KBM-7 (cell line): ENCODE data around the gene NDUFS4.
A peak's percentile ranks its signal among the peaks of the same experiment; 100 is the strongest.
"Not testable (repeated sequence)": the region's sequence is repeated elsewhere in the genome, so short reads cannot be mapped to it uniquely, and the experiment has no call there.

Experiments
- DNase-seq: peaks from one replicate; pipeline ENCODE4 v3.0.0-alpha.2; 2015
- in situ Hi-C: fragments of 300-500 bp; cut with MboI; formaldehyde crosslinking; loops from 2 replicates; pipeline ENCODE4 v1.14.3; 2020; ENCODE audit warnings: low sequenced_read_pairs, low pct_unique_long_range_greater_than_20kb, mixed read lengths

Gene NDUFS4

DNA sequence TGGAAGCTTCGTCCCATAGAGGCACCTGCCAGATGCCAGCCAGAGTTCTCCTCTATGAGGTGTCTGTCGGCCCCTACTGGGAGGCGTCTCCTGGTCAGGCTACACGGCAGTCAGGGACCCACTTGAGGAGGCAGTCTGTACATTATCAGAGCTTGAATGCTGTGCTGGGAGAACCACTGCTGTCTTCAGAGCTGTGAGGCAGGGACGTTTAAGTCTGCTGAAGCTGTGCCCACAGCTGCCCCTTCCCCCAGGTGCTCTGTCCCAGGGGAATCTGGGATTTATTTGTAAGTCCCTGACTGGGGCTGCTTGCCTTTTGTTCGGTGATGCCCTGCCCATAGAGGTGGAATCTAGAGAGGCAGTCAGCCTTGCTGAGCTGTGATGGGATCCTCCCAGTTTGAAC is 70.8 kb downstream of the NDUFS4 start:
- in situ Hi-C loops, result no loop called here
- DNase-seq, result no peak

DNA sequence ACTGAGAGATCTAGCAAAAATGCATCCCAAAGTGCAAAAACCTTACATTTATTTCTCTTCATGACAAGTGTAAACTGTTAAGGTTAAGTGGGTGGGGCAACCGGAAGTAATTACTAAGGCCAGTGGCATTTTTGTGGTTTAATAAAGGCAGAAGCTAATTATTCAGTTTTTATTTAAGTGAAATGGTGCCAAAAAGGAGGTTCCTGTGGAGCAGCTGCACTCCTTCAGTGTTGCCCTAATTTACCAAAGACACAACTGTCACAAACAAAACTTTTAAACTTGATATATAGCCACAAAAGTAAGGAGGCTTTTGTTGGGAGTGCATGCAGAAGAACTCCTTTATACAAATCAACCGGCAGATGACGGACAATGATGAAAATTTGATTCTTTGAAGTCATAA is 81.6 kb downstream of the NDUFS4 start:
- in situ Hi-C loops, result no loop called here
- peak; percentile 8 for DNase-seq

DNA sequence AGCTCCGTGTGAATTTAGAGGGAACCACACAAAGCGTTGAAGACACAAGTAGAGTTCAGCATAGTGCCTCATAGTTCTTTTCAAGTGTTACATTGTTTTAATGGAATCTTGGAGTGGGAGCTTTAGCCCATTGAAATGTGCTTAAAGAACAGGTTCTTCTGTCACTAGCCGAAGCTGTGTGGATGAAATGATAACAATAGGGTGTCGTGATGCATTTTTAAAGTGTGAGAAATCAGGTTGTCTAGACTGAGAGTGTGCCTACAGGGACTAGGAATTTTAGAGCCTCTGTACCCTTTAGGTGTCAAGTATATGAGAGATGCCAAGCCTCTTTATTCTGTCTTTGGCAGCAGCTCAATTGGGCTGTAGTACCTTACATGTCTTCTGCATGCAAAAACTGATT is 83.0 kb downstream of the NDUFS4 start:
- in situ Hi-C loops, result no loop called here

DNA sequence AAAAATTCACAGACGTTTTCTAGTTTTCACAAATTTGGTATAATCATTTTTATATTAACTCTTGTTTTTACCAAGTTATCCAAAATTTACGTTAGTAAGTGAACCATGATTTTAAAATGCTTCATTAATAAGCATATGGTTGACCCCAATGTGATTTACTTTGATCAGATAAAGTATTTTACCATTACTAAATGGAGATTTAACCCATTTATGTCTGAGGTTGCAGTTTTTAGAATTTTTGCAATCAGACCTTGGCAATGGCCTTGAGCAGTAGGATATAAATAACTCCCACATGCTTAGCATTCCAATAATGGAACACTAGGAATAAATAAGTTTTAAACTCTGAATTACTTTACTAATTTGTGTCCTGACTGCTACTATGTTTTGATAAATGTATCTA is 84.6 kb downstream of the NDUFS4 start:
- in situ Hi-C loops, result no loop called here

More for the DNA sequence above, 83.0 kb downstream of the NDUFS4 start:
- no peak for DNase-seq

DNA sequence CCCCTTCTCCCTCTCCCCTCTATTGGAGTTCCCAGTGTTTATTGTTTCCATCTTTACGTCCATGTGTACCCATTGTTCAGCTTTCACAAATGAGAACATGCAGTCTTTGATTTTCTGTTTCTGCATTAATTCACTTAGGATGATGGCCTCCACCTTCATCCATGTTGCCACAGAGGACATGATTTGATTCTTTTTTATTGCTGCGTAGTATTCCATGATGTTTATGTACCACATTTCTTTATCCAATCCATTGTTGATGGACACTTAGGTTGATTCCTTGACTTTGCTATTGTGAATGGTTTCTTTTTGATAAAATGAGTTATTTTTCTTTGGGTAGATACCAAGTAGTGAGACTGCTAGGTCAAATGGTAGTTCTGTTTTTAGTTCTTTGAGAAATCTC is 88.9 kb downstream of the NDUFS4 start:
- no peak for DNase-seq
- in situ Hi-C loops, result no loop called here

More for the DNA sequence above, 84.6 kb downstream of the NDUFS4 start:
- DNase-seq, result no peak

DNA sequence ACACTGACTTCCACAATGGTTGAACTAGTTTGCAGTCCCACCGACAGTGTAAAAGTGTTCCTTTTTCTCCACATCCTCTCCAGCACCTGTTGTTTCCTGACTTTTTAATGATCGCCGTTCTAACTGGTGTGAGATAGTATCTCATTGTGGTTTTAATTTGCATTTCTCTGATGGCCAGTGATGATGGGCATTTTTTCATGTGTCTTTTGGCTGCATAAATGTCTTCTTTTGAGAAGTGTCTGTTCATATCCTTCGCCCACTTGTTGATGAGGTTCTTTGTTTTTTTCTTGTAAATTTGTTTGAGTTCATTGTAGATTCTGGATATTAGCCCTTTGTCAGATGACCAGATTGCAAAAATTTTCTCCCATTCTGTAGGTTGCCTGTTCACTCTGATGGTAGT is 100.1 kb downstream of the NDUFS4 start:
- DNase-seq, in situ Hi-C loops: not testable (repeated sequence)

DNA sequence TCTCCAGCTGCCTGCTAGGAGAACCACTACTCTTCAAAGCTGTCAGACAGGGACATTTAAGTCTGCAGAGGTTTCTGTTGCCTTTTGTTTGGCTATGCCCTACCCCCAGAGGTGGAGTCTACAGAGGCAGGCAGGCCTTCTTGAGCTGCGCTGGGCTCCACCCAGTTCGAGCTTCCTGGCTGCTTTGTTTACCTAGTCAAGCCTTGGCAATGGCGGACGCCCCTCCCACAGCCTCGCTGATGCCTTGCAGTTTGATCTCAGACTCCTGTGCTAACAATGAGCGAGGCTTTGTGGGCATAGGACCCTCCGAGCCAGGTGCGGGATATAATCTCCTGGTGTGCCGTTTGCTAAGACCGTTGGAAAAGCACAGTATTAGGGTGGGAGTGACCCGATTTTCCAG is 104.9 kb downstream of the NDUFS4 start:
- DNase-seq, in situ Hi-C loops: not testable (repeated sequence)

DNA sequence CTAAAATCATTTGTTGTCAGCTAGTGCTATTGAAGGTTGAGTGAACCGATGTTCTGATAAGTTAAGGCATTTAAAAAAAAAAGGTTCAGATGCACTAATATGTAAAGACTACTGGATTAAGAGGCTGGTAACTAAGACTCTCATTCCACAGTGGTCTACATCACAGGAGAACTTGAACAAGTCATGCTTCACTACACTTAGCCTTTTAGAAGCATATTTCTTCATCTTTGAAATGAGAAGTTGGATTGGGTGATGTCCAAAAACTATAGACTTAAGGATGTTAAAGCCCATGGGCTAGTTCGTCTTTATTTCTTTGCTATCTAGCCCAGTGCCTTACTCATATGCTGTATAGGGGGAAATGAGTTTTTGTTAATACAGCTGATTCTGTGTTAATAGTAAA is 107.2 kb downstream of the NDUFS4 start:
- peak; percentile 29 for DNase-seq
- in situ Hi-C loops, result no loop called here

DNA sequence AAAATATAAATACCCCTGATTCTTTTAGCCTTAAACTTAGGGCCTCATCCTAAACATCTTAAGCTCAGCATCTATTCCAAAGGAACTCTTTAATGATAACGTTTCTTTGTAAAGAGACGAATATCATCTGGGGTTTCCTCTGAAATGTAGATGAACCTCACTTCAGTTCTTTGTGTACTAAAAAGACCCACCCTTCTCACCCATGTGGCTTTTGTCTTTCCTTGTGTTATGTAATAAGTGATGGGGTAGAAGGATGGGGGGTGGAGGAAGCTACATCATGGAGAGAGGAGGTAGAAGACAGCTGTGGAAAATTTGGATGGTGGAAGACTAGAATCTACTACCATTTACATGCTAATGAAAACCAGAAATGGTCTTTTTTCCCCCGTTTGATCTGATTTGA is 111.0 kb downstream of the NDUFS4 start:
- DNase-seq, result no peak
- in situ Hi-C loops, result no loop called here

DNA sequence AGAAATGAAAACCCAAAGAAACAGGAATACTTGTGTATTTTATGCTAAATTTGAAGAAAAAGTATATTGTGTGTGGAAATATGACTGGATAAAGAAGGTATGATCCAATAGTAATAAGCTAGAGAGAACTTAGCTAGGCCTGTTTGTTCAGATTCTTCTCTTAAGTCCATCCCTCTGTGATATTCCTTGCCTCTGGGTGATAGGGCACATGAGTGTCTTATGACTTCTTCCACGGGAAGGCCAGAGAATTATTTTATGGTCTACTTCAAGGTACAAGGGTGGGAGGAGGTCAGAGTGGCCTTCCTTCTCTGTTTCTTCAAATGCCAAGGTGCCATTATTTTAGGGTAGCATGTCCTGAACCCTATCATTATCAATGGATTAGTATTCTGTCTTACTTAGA is 113.7 kb downstream of the NDUFS4 start:
- in situ Hi-C loops, result no loop called here
- DNase-seq, result no peak

DNA sequence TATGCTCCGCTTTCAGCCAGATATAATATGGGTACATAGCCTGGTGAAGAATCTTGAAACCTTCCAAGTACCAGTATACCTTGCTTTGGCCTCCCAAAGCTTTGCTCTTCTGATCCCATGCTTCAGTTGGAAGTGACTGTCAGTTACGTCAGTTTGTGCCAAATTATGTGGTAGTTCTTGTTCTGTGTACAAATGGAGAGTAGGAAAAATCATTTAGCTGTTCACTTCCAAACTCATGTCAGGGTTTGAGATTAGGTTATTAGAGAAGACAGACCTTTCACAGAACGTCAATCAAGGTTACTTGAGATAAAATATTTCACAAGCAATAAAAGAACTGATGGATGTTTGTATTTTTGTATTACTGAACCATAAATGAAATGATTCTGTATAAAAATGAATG is 117.2 kb downstream of the NDUFS4 start:
- DNase-seq, result no peak
- in situ Hi-C loops, result no loop called here

DNA sequence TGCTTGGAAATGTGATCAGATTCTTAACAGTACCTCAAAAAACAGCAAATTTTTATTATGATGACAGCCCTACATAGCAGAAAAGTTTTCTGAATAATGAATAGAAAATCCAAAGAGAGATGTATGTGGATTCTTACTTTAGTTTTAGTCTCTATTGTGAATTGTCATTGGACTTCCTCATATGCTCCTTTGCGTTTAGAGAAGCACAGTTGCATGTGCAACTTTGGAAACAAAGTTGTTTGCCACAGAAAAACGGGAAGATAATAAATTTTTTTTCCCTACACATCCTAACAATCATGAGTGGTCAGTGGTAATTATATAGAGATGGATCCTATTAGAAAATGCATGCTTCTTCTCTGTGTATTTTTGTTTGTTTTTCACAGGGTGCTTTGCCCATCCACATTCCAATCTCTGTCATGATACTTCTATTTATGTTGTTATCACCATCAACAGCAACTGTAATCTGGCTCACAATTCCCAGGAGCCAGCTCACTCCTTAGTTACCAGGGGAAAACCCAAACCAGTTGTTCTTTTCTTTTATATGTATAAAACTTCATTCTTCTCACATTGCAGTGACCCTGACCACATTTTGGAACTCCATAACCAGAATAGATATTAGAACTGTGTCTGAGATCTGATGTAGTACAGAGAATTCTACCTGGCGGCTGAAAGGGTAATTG is 118.7 kb downstream of the NDUFS4 start:
- DNase-seq, result no peak
- in situ Hi-C loops, result no loop called here

DNA sequence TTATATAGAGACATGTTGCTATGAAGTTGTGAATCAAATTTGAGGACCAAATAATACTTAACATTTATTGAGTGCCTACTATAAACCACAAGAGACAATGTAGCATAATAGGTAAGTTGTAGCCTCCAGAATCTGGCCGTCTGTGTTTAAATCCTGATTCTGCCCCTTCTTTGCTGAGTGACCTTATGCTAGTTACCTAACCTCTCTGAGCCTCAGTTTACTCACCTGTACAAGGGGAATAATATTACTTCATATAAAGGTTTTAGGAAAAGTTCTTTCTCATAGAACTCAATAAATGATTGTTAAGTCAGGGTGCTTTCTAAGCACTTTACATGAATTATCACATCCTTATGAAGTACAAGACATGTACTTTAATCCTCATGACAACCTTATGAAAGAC is 120.6 kb downstream of the NDUFS4 start:
- DNase-seq, result no peak
- in situ Hi-C loops, result no loop called here

DNA sequence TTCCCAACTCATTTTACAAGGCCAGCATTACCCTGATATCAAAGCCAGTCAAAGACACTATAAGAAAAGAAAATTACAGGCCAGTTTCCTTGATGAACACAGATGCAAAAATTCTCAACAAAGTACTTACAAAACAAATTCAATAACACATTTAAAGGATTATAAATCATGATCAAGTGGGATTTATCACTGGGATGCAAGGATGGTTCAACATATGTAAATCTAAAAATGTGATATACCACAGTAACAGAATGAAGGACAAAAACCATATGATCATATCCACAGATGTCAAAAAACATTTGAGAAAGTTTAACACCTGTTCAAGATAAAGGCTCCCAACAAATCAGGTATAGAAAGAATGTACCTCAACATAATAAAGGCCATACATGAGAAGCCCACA is 130.6 kb downstream of the NDUFS4 start:
- in situ Hi-C loops, result no loop called here

DNA sequence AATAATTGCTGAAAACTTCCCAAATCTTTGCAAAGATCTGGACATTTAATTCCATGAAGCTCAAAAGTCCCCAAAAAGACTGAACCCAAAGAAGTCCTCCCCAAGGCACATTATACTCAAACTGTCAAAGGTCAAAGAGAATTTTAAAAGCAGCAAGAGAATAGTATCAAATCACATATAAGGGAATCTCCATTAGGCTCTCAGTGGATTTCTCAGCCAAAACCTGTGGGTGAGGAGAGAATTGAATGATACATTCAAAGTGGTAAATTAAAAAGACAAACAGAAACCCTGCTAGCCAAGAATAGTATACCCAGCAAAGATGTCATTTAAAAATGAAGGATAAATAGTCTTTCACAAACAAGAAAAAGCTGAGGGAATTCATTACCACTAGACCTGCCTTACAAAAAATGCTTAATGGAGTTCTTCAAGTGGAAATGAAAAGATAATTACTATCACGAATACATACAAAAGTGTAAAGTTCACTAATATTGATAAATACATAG is 134.1 kb downstream of the NDUFS4 start:
- in situ Hi-C loops, result no loop called here

More for the DNA sequence above, 130.6 kb downstream of the NDUFS4 start:
- no peak for DNase-seq

DNA sequence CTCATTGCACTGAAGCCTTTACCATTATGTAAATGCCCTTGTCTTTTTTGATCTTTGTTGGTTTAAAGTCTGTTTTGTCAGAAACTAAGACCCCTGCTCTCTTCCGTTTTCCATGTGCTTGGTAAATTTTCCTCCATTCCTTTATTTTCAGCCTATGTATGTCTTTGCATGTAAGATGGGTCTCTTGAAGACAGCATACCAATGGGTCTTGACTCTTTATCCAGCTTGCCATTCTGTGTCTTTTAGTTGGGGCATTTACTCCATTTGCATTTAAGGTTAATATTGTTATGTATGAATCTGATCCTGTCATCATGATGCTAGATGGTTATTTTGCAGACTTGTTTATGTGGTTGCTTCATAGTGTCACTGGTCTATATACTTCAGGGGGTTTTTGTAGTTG is 150.0 kb downstream of the NDUFS4 start:
- in situ Hi-C loops, DNase-seq: not testable (repeated sequence)

More for the DNA sequence above, 134.1 kb downstream of the NDUFS4 start:
- no peak for DNase-seq

DNA sequence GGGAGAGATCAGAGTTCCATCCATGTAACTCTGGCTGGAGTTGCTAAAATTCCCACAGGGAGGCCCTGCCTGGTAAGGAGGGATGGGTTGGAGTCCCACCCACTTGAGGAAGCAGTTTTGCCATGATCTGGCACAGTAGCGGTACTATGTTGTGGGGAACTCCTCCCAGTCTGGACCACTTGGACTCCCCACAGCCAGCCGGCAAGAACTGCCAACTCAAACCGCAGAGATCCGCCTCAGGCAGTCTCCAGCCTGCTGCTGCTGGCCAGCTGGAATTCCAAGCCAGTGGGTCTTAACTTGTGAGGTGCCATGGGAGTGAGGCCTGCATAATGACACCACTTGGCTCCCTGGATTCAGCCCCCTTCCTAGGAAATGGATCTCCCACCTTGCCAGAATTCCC is 151.9 kb downstream of the NDUFS4 start:
- in situ Hi-C loops, result no loop called here
- no peak for DNase-seq

DNA sequence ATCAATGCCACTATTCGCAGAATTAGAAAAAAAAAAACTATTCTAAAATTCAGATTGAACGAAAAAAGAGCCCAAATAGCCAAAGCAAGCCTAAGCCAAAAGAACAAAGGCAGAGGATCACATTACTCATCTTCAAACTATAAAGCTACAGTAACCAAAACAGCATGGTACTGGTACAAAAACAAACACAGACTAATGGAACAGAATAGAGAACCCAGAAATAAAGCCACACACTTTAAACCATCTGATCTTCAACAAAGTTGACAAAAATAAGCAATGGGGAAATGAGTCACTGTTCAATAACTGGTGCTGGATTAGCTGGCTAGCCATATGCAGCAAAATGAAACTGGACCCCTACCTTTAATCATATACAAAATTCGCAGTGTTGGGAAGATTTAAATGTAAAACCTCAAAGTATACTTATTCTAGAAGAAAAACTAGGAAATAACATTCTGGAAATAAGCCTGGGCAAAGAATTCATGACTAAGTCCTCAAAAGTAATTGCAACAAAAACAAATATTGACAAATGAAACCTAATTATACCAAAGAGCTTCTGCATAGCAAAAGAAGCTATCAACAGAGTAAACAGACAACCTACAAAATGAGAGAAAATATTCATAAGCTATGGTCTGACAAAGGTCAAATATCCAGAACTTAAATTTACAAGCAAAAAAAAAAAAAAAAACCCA is 153.7 kb downstream of the NDUFS4 start:
- in situ Hi-C loops, result no loop called here
- no peak for DNase-seq

DNA sequence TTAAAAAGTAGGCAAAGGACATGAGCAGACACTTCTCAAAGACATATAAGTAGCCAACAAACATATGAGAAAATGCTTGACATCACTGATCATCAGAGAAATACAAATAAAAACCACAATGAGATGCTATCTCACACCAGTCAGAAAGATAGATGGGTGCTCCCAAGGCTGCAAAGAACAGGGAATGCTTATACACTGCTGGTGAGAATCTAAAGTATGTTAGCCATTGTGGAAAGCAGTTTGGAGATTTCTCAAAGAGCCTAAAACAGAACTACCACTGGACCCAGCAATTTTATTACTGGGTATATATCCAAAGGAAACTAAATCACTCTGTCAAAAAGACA is 154.2 kb downstream of the NDUFS4 start:
- in situ Hi-C loops, result no loop called here
- DNase-seq, result no peak

DNA sequence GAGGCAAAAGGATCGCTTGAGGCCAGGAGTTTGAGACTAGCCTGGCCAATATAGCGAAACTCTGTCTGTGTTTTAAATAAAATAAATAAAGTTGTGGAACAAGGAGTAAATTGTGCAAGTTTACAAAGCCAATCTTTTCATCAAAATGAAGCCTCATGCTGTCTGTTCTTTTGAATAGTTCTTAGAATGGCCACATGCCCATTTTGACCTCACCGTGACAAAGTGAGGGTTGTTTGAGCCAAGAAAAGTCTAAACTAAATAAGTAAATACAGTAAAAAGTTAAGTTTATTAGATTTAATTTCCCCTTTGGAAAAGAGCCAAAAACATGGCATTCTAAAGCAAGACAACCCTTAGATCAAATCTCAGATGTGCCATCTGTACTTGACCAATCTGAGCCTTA is 165.7 kb downstream of the NDUFS4 start:
- no peak for DNase-seq

DNA sequence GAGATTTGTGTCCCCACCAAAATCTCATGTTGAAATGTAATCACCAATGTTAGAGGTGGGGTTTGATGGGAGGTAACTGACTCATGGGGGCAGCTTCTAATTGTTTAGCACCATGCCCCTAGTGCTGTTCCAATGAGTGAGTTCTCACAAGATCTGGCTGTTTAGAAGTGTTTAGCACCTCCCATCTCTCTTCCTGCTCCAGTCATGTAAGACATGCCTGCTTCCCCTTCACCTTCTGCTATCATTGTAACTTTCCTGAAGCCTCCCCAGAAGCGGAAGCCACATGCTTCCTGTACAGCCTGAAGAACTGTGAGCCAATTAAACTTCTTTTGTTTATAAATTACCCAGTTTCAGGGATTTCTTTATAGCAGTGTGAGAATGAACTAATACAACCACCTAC is 170.5 kb downstream of the NDUFS4 start:
- DNase-seq, result peak; percentile 94

More for the DNA sequence above, 165.7 kb downstream of the NDUFS4 start:
- in situ Hi-C loops, result no loop called here

More for the DNA sequence above, 170.5 kb downstream of the NDUFS4 start:
- in situ Hi-C loops, result no loop called here
